Ascending aorta (tissue), 2 donors: ENCODE measurements around the gene CBLN3. TPM values are rescaled to one million over a fixed set of nuclear protein-coding genes. Genes with fewer than 3 reads are reported as not detected.

Experiments
- DNase-seq, 2 donors: peaks; one replicate each; pipeline ENCODE4 v3.0.0-alpha.2; 2019; ENCODE audit warnings: low spot score in 2 of 2
- H3K27ac ChIP-seq, 2 donors: fragments of 200-600 bp; sonication (generic); one replicate each; pipeline ENCODE4 v1.5.1; 2016 to 2017; ENCODE audit warnings: mild to moderate bottlenecking in 1 of 2
- H3K27me3 ChIP-seq: fragments of 200-600 bp; sonication (generic); one replicate; pipeline ENCODE4 v1.5.1; 2017
- H3K36me3 ChIP-seq, 2 donors: fragments of 200-600 bp; sonication (generic); one replicate each; pipeline ENCODE4 v1.5.1; 2016
- H3K4me1 ChIP-seq, 2 donors: fragments of 200-600 bp; sonication (generic); one replicate each; pipeline ENCODE4 v1.5.1; 2016 to 2017; ENCODE audit warnings: mild to moderate bottlenecking in 1 of 2
- H3K4me3 ChIP-seq, 2 donors: fragments of 200-600 bp; sonication (generic); one replicate each; pipeline ENCODE4 v1.5.1; 2016 to 2017; ENCODE audit warnings: mild to moderate bottlenecking in 1 of 2
- H3K9me3 ChIP-seq, 2 donors: fragments of 200-600 bp; sonication (generic); one replicate each; pipeline ENCODE4 v1.5.1; 2016
- intact Hi-C: fragments of 100-400 bp; cut with DNase I; formaldehyde crosslinking; loops from one replicate; pipeline ENCODE4 v1.15.1; 2023
- total RNA-seq: library from RNA; depleted of rRNA; stranded (reverse); fragments of >200 nt; gene quantifications from one replicate; pipeline ENCODE4 v1.1.0, GENCODE V29; 2016
- TF ChIP-seq, protein P1 (sequence below), 3 experiments: fragments of 200-600 bp in 2 of 3; fragments of 450-650 bp in 1 of 3; sonication (generic) in 2 of 3; IDR thresholded peaks; one replicate each; pipeline ENCODE4 v1.5.1; 2016 to 2019; ENCODE audit warnings: antibody characterized with exemption in 3 of 3, mild to moderate bottlenecking in 1 of 3, moderate library complexity in 1 of 3

The CBLN3 gene
- total RNA-seq, 1 donor from 2014 or later: 2.2 TPM

DNA sequence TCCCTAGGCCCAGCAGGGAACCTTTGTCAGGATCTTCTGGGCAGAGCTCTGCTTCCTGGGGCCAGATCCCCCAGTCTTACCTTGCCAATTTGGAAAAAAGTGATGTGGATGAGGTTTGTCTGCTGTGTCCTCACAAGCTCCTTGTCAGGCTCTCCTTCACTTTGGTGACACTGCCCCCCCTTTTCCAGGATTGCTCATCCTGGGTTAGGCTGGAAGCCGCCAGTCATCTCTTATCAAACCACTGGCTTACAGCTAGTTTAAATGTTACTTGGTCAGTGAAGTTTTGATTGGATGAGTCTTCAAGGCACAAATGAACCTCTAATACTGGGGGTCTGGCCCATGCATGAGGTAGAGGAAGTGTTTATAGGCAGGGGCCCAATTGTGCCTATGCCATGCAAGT, 15.4 kb downstream of the CBLN3 start:
- TF ChIP-seq, protein P1, sequence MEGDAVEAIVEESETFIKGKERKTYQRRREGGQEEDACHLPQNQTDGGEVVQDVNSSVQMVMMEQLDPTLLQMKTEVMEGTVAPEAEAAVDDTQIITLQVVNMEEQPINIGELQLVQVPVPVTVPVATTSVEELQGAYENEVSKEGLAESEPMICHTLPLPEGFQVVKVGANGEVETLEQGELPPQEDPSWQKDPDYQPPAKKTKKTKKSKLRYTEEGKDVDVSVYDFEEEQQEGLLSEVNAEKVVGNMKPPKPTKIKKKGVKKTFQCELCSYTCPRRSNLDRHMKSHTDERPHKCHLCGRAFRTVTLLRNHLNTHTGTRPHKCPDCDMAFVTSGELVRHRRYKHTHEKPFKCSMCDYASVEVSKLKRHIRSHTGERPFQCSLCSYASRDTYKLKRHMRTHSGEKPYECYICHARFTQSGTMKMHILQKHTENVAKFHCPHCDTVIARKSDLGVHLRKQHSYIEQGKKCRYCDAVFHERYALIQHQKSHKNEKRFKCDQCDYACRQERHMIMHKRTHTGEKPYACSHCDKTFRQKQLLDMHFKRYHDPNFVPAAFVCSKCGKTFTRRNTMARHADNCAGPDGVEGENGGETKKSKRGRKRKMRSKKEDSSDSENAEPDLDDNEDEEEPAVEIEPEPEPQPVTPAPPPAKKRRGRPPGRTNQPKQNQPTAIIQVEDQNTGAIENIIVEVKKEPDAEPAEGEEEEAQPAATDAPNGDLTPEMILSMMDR (IDR thresholded peaks at IDR 0.05): no peak
- H3K4me1 ChIP-seq: peaks cover 0 to 3% of the 10 kb centered on the region in 2 donors
- no peak overlapping the region for H3K27ac ChIP-seq
- H3K36me3 ChIP-seq: peaks cover 27 to 48% of the 10 kb centered on the region in 2 donors
- no peak for DNase-seq
- H3K9me3 ChIP-seq: no peaks in the 10 kb centered on the region
- no peaks in the 10 kb centered on the region for H3K27me3 ChIP-seq
- intact Hi-C loops: no loop called here
- H3K4me3 ChIP-seq: no peak overlapping the region

GRCh38 chr14:24411443-24412389, 17.8 kb downstream of the CBLN3 start:
- Histone ChIP-seq H3K9me3 (no peaks in the 10 kb centered on the region), H3K27me3 (no peaks in the 10 kb centered on the region), H3K4me1 (no peaks in the 10 kb centered on the region), H3K27ac (no peak overlapping the region), H3K4me3 (no peak overlapping the region), H3K36me3 (peaks cover 42 to 64% of the 10 kb centered on the region in 2 donors)
- TF ChIP-seq, protein P1 (IDR thresholded peaks at IDR 0.05): peak; percentile 32 to 53 (median 32)
- no peak for DNase-seq
- intact Hi-C loops: no loop called here

DNA sequence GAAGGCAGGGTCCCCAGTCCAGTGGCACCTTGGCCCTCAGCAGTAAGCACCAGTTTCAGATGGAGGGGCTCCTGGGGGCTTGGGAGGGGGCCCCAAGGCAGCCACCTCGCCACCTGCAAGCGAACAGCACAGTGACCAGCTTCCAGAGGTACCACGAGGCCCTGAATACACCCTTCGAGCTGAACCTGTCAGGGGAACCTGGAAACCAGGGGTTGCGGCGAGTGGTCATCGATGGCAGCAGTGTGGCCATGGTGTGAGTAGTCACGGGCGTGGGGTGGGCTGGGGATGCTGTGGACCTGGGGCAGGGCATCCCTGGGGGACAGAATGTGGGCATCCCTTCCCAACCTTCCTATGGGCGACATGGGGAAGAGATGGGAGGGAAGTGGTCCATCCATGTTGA, 19.5 kb downstream of the CBLN3 start:
- DNase-seq: no peak
- TF ChIP-seq, protein P1 (IDR thresholded peaks at IDR 0.05): no peak
- H3K9me3 ChIP-seq: no peaks in the 10 kb centered on the region
- H3K27ac ChIP-seq: no peak overlapping the region
- no peak overlapping the region for H3K4me3 ChIP-seq
- no peaks in the 10 kb centered on the region for H3K4me1 ChIP-seq
- intact Hi-C loops: no loop called here
- H3K27me3 ChIP-seq: no peaks in the 10 kb centered on the region
- H3K36me3 ChIP-seq: peaks cover 36 to 60% of the 10 kb centered on the region in 2 donors

DNA sequence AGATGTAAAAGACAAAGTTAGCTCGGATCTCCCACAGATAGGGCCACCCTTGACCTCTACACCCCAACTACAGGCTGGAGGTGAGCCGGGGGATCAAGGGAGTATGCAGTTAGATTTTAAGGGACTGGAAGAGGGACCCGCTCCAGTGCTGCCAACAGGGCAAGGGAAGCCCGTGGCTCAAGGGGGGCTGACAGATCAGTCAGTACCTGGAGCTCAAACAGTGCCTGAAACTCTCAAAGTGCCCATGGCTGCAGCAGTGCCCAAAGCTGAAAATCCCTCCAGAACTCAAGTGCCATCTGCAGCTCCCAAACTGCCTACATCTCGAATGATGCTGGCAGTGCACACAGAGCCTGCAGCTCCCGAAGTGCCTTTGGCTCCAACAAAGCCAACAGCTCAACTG, 20.3 kb downstream of the CBLN3 start:
- peaks cover 30 to 53% of the 10 kb centered on the region in 2 donors for H3K36me3 ChIP-seq
- H3K4me1 ChIP-seq: no peaks in the 10 kb centered on the region
- no peaks in the 10 kb centered on the region for H3K27me3 ChIP-seq
- H3K27ac ChIP-seq: no peak overlapping the region
- TF ChIP-seq, protein P1 (IDR thresholded peaks at IDR 0.05): no peak
- DNase-seq: no peak
- no peaks in the 10 kb centered on the region for H3K9me3 ChIP-seq
- H3K4me3 ChIP-seq: no peak overlapping the region
- intact Hi-C loops: no loop called here

- TF ChIP-seq, protein P1 (IDR thresholded peaks at IDR 0.05): no peak
- Histone ChIP-seq H3K4me3 (no peak overlapping the region), H3K36me3 (peaks cover 30 to 48% of the 10 kb centered on the region in 2 donors), H3K27me3 (no peaks in the 10 kb centered on the region), H3K4me1 (no peaks in the 10 kb centered on the region), H3K27ac (no peak overlapping the region), H3K9me3 (no peaks in the 10 kb centered on the region)
- intact Hi-C loops: no loop called here
- DNase-seq: no peak
These were observed 20.7 kb downstream of the CBLN3 start for GRCh38 chr14:24408764-24409163.
